Measurements from ENCODE around the gene PDE4C.

GRCh38 chr19:18216789-18217188, 9.4 kb downstream of the PDE4C start:
- no peak for TF ChIP-seq CTCF (IDR thresholded peaks at IDR 0.05 in 8 of 11, conservative IDR thresholded peaks at IDR 0.05 in 3 of 11)
- no peak for TF ChIP-seq POLR2A (IDR thresholded peaks at IDR 0.05)
- TF ChIP-seq POLR2AphosphoS5 (IDR thresholded peaks at IDR 0.05) = no peak
